Fibroblast of upper back skin (primary cell): ENCODE data around the gene GNL2.
A peak's percentile ranks its signal among the peaks of the same experiment; 100 is the strongest.
"Not testable (repeated sequence)": the region's sequence is repeated elsewhere in the genome, so short reads cannot be mapped to it uniquely, and the experiment has no call there.

Source experiments
- DNase-seq: peaks from one replicate; pipeline ENCODE4 v3.0.0-alpha.2; 2013

Gene GNL2

GRCh38 chr1:37559080-37559479 lies 36.7 kb downstream of the GNL2 start:
- DNase-seq = no peak

GRCh38 chr1:37558411-37558810 lies 37.3 kb downstream of the GNL2 start:
- no peak for DNase-seq

DNA sequence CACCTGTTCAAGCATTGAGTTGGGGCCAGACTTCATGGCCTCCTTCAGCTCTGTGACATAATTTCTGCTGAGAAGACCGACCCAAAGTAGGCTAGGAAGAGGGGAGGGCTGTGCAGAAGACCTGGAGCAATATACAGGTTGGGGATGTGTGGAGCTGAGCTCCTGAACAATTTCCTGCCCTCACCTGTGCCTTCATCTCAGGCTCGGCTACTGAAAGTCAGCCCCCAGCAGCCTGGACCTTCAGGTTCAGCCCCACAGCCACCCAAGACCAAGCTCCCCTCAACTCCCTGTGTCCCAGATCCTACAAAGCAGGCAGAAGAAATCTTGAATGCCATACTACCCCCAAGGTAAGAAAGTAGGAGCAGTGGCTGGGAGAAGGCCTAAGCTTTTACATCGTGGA lies 38.3 kb downstream of the GNL2 start:
- DNase-seq = no peak

DNA sequence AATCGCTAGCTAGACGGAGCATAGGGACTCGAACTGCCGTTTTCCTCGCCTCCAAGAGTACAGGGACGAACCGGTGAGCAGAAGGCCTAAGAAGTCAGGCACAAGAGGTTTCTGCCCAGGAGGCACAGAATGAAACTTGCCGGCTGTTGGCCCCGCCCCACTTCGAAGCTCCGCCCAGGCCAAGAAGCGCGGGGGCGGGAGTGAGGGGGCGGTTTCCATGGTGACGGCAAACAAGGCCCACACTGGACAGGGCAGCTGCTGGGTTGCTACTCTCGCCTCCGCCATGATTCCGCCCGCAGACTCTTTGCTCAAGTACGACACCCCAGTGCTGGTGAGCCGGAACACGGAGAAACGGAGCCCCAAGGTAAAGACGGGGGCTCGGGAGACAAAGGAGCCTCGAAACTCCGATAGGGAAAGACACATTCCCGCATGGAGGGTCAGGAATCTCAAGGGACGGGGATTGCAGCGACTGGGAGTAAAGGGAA lies 39.0 kb downstream of the GNL2 start, which contains the start of gene DNALI1:
TSS of gene DNALI1 (plus strand) at position 229 of the 485 bp plus-strand sequence. CDS start at position 284, 55 bp downstream.
- peak; percentile 89 for DNase-seq

- peak; percentile 92 for DNase-seq
Measured at GRCh38 chr1:37553927-37554808, 41.6 kb downstream of the GNL2 start, which contains the start of gene SNIP1. TSS of gene SNIP1 (minus strand) at chr1:37554293. CDS start at chr1:37554229, 64 bp downstream.

DNA sequence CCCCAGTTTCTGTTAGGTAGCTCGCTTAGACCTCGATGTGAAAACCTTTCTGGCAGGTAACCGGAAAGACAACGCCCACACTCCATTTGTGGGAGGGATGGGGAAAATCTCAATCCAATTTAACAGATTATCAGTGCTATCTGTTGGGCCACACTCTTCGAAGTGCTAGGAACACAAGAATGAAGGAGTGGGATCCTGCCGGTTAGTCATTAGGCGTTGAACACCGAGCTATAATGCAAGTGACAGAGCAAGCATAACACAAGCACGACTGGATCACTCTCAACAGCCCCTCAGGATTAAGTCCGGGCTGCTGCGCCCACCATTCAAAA lies 42.2 kb downstream of the GNL2 start:
- no peak for DNase-seq

GRCh38 chr1:37549341-37549740 lies 46.4 kb downstream of the GNL2 start:
- DNase-seq = no peak

GRCh38 chr1:37545019-37545418 lies 50.7 kb downstream of the GNL2 start:
- DNase-seq = no peak

DNA sequence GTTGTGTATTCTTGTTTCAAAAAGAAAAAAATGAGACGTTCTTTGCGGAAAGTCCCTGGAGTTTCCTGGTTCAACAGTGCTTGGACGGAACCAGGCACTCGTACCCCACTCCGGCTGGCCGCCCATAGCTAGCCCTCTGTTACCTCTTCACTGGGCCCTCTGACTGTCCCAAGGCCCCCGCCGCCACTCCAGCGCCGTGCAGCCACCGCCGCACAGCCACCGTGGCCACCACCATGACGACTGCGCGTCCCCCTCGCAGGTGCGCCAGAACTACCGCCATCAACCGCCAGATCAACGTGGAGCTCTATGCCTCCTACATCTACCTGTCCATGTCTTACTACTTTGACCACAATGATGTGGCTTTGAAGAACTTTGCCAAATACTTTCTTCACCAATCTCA lies 51.2 kb downstream of the GNL2 start:
- DNase-seq = no peak

GRCh38 chr1:37540036-37540785 lies 55.5 kb downstream of the GNL2 start:
- DNase-seq = no peak

DNA sequence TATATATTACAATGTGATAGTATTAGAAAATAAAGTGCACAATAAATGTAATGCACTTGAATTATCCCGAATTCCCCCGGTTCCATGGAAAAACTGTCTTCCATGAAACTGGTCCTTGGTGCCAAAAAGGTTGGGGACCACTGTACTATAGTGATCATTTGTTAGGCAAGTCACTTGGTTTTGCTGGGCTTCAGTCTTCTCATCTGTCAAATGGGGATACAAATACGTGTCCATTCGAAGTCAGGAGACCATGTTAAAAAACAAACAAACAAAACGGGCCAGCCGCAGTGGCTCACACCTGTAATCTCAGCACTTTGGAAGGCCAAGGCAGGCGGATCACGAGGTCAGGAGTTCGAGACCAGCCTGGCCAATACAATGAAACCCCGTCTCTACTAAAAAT lies 56.6 kb downstream of the GNL2 start:
- DNase-seq = not testable (repeated sequence)

- DNase-seq = no peak
Measured at GRCh38 chr1:37537378-37537777, 58.4 kb downstream of the GNL2 start.

- no peak for DNase-seq
Measured at GRCh38 chr1:37533317-37534093, 62.2 kb downstream of the GNL2 start.

- DNase-seq = not testable (repeated sequence)
Measured at GRCh38 chr1:37532418-37533156, 63.1 kb downstream of the GNL2 start.

DNA sequence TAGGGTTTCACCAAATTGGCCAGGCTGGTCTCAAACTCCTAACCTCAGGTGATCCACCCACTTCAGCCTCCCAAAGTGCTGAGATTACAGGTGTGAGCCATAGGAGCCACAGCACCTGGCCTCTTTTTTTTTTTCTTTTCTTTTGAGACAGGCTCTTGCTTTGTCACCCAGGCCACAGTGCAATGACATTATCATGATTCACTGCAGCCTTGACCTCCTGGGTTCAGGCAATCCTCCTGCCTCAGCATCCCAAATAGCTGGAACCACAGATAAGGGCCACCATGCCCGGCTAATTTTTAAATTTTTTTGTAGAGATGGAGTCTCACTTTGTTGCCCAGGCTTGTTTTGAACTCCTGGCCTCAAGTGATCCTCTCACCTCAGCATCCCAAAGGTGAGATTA lies 65.8 kb downstream of the GNL2 start:
- not testable (repeated sequence) for DNase-seq

GRCh38 chr1:37519613-37520012 lies 76.1 kb downstream of the GNL2 start:
- no peak for DNase-seq

GRCh38 chr1:37518929-37519328 lies 76.8 kb downstream of the GNL2 start:
- DNase-seq = not testable (repeated sequence)

DNA sequence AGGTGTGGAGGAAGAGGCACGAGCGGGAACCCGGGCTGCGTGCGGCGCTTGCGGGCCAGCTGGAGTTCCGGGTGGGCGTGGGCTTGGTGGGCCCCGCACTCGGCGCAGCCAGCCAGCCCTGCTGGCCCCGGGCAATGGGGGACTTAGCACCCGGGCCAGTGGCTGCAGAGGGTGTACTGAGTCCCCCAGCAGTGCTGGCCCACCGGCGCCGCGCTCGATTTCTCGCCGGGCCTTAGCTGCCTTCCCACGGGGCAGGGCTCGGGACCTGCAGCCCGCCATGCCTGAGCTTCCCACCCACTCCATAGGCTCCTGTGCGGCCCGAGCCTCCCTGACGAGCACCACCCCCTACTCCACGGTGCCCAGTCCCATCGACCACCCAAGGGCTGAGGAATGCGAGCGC lies 77.5 kb downstream of the GNL2 start:
- DNase-seq = not testable (repeated sequence)

DNA sequence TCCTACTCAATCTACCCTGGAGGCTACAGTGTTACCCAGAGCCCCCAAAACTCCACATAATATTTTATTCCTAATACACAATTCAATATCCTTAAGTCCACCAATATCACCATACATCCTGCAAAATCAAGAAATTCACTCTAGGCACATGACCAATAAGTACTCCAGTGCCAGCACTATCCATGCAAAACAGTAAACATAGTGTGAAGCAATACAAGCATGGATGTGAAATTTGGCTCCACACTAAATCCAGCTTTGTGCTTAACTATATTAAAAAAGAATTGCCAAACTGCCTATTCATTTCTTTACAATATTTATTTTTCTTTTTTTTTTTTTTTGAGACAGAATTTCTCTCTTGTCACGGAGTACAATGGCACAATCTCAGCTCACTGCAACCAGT lies 78.2 kb downstream of the GNL2 start:
- DNase-seq = no peak
